Measurements from ENCODE around the gene NARS2.
A peak's percentile ranks its signal among the peaks of the same experiment; 100 is the strongest.

NARS2 gene

DNA sequence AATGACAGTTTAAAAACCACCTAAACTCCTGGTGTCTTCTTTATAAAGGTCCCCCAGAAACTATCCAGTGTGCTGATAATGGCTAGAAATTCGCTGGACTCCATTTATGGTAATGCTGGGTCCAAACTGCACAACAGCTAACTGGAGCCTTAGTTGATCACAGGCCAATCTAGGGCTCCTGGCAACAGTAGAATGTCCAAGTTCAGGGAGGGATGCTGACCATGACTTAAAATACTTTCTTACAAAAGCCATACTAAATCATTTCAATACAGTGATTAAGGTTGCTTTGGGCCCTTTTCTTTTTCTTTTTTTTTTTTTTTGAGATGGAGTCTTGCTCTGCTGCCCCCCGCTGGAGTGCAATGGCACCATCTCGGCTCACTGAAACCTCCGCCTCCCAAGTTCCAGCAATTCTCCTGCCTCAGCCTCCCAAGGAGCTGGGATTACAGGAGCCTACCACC lies 142.6 kb downstream of the NARS2 start:
- no peaks in the 10 kb centered on the region for H3K9me3 Mint-ChIP-seq (ENCODE audit: low read depth)
- H3K4me3 Mint-ChIP-seq, result no peak overlapping the region
- peaks cover 8% of the 10 kb centered on the region for H3K36me3 Mint-ChIP-seq
- no peaks in the 10 kb centered on the region for H3K4me1 Mint-ChIP-seq (ENCODE audit: low read depth)
- H3K27me3 Mint-ChIP-seq, result no peaks in the 10 kb centered on the region
- no peak overlapping the region for H3K27ac Mint-ChIP-seq

DNA sequence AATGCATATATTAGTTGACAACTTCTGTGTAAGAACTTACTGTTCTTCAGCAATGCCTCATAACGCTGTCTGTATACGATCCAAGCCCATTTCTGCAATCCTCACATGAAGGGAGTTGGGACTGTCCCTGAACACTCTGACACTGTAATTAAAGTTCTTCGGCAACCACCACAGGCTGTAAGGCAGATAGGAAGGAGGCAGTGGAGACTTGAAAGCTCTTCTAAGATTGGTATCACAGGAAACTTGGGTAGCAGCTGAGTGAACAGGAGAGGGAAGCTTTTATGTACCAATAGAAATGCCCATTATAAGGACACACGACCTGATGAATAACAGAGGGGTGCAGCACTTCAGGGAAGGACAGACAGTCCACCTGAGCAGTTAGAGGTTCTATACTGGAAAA lies 145.0 kb downstream of the NARS2 start:
- no peaks in the 10 kb centered on the region for H3K9me3 Mint-ChIP-seq (ENCODE audit: low read depth)

DNA sequence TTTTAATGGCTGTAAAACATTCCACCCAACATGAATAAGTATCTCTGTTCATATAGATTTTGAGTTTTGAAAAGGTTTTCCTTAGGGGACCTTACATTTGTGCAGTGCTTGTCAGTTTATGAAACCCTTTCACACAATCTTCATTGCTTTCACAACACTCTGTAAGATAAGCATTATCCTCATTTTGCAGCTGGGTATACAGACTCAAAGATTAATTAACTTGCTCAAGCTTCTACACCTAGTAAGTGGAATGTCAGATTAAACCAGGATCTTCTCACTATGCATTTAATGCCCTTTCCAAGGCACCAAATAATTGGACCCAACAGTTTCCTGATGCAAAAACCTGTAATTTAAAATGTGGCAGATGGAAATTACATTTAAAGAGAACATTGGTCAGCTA lies 145.5 kb downstream of the NARS2 start:
- Mint-ChIP-seq H3K27ac (no peak overlapping the region), H3K4me1 (ENCODE audit: low read depth) (no peaks in the 10 kb centered on the region), H3K9me3 (ENCODE audit: low read depth) (no peaks in the 10 kb centered on the region), H3K4me3 (no peak overlapping the region), H3K36me3 (peaks cover 5% of the 10 kb centered on the region), H3K27me3 (no peaks in the 10 kb centered on the region)

More for the DNA sequence above, 145.0 kb downstream of the NARS2 start:
- peaks cover 2% of the 10 kb centered on the region for H3K36me3 Mint-ChIP-seq
- H3K4me3 Mint-ChIP-seq, result no peak overlapping the region
- H3K4me1 Mint-ChIP-seq (ENCODE audit: low read depth), result no peaks in the 10 kb centered on the region
- H3K27ac Mint-ChIP-seq, result no peak overlapping the region
- no peaks in the 10 kb centered on the region for H3K27me3 Mint-ChIP-seq

DNA sequence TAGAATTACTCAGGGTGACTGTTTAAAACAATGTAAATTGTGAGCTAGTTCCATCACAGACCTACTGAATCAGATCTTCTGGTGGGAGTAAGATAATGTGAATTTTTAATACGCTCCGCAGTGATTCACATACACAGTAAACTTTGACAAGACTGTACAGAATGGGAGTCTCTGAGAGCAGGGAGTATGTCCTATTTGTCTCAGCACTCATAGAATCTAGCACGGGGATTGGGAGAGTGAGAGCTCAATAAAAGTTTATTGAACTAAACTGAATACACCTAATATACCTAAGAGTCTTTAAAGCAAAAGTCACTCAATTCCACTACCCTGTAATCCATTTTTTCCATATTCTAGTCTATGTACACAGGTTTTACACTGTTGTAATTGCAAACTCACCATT lies 145.9 kb downstream of the NARS2 start:
- Mint-ChIP-seq H3K27me3 (no peaks in the 10 kb centered on the region), H3K9me3 (ENCODE audit: low read depth) (no peaks in the 10 kb centered on the region), H3K4me3 (no peak overlapping the region), H3K36me3 (peaks cover 7% of the 10 kb centered on the region), H3K4me1 (ENCODE audit: low read depth) (no peaks in the 10 kb centered on the region), H3K27ac (no peak overlapping the region)

DNA sequence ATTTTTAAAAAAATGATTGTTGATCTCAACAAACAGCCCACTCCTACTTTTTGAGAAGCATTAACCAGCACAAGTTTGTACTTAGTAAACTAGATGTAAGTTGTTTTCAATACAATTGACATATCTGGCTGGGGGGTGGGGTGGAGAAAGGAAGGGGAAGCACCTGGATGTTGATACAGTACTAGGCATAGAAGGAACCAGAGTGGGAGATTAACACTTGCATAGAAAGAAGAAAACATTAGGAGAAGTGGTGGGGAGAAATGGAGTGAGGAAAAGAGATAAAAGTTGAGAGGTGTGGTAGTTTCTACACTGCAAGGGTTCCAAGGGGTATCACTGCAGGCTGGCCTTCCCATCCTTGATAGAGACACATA lies 146.4 kb downstream of the NARS2 start:
- Mint-ChIP-seq H3K4me1 (ENCODE audit: low read depth) (no peaks in the 10 kb centered on the region), H3K27me3 (no peaks in the 10 kb centered on the region), H3K27ac (no peak overlapping the region), H3K9me3 (ENCODE audit: low read depth) (no peaks in the 10 kb centered on the region), H3K4me3 (no peak overlapping the region), H3K36me3 (peaks cover 7% of the 10 kb centered on the region)

DNA sequence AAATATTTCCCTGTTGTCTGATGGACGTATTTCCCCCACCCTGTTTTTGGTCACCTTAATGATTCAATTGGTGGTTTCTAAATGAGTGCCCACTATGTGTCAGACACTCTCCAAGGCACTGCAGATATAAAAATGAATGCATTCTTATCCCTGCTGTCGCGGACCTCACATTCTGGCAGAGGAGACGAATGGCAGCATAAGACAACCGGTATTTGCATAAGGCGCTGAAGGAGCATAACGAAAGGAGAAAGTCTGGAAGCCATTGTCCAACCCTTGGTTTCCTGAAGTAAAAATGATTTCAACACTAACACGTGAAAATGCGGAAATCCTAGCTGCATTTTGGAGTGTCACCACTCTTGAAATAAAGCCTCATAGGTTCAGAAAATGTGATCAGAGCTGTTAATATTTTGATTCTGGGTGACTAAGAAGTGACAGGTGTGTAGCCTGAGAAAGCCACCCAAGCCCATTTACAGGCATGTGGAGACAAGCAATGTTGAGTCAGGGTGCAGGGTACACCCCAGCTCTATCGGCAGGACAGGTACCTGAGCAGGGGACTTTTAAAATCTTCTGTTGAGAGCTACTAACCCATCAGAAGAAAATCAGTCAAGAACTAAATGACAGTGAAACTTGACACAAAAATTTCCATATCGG lies 146.9 kb downstream of the NARS2 start:
- no peak overlapping the region for H3K27ac Mint-ChIP-seq
- H3K36me3 Mint-ChIP-seq, result peaks cover 10% of the 10 kb centered on the region
- no peaks in the 10 kb centered on the region for H3K27me3 Mint-ChIP-seq
- no peaks in the 10 kb centered on the region for H3K4me1 Mint-ChIP-seq (ENCODE audit: low read depth)
- H3K4me3 Mint-ChIP-seq, result no peak overlapping the region
- H3K9me3 Mint-ChIP-seq (ENCODE audit: low read depth), result no peaks in the 10 kb centered on the region

DNA sequence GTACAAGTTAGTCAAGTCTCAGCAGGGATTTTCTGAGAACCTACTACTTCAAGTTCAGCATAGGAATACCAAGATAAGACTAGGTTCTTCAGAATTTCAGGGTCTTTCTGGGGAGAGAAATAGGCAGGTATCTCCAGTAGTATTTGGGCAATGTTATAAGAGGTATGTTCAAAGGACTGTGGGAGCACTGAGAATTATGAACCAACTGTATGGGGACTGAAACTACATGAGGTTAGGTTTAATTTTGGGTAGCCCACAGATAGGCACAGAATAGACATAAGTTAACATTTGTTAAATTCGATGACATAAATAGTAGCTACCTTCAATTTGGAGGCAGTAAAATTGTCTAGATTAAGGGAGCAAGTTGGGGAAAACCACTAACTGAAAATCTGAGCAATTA lies 147.8 kb downstream of the NARS2 start:
- H3K4me1 Mint-ChIP-seq (ENCODE audit: low read depth), result no peaks in the 10 kb centered on the region
- H3K9me3 Mint-ChIP-seq (ENCODE audit: low read depth), result no peaks in the 10 kb centered on the region
- H3K27me3 Mint-ChIP-seq, result peaks cover 1% of the 10 kb centered on the region
- H3K4me3 Mint-ChIP-seq, result no peak overlapping the region
- no peak overlapping the region for H3K27ac Mint-ChIP-seq
- H3K36me3 Mint-ChIP-seq, result peaks cover 10% of the 10 kb centered on the region

DNA sequence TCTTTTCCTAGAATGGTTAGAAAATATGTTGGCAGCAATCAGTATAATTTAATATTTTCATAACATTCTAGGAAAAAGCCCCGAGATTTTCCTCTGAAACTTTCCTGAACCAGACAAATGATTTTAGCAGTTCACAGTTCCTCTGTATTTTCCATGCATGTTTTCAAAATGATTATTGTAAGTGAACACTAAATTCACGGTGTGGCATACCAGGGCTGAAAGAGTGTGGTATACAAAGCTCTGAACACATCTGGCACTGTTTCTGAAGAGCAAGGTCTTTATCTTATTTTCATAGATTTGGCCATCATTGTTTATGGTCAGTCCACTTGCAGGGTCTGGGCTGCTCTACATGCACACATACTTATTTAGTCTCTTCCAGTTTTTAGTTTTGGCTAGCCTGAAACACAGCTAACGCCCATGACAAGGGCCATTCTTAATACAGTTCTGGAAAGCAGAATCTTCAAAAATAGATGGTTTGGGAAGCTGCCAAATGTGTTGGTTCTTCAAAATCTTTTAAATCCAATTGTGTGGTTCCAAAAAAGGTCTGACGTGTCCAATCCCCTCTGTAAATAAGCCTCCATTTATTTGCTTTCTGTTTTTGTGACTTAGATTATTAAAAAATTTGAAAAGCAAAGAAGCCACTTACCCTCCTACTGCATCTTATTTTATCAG lies 149.1 kb downstream of the NARS2 start:
- Mint-ChIP-seq H3K4me1 (ENCODE audit: low read depth) (peaks cover 7% of the 10 kb centered on the region), H3K4me3 (no peak overlapping the region), H3K9me3 (ENCODE audit: low read depth) (no peaks in the 10 kb centered on the region), H3K27me3 (peaks cover 3% of the 10 kb centered on the region), H3K36me3 (peaks cover 8% of the 10 kb centered on the region), H3K27ac (no peak overlapping the region)

DNA sequence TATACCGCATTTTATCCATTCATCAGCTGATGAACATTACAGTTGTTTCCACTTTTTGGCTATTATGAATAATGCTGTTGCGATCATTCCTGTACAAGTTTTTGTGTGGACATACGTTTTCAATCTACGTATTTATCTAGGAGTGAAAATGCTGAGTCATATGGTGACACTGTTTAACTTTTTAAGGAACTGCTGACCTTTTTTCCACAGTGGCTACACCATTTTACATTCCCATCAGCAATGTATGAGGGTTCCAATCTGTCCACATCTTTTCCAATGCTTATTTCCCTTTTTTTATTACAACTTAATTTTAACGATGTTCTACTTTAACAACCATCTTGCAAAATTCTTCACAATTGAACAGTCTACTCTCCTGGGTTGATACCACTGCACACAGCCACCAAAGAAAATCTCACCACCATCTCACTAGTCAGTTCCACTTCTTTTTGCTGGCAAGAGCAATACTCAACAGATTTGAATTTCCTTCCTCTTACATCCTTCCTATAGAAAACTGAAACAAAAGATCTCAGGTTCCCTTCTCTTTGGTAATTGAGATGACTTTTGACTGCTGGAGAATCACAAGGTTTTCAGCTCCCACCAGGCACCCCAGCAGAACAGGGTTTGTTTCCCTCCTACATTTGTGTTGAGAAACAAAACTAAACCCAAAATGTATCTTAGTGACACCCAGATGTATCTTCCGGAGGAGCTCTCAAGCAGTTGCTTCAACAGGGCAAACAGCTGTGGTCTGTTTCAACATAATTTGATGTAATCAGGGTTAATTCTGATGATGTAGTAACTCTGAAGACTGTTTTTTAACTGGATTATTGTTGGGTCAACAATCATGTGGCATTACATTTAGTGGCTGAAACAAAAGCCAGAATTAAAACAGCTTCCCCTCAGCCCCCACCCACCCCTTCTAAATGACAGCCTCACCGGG lies 150.1 kb downstream of the NARS2 start:
- H3K27ac Mint-ChIP-seq, result no peak overlapping the region
- no peaks in the 10 kb centered on the region for H3K9me3 Mint-ChIP-seq (ENCODE audit: low read depth)
- H3K27me3 Mint-ChIP-seq, result peaks cover 7% of the 10 kb centered on the region
- peaks cover 11% of the 10 kb centered on the region for H3K4me1 Mint-ChIP-seq (ENCODE audit: low read depth)
- H3K36me3 Mint-ChIP-seq, result peaks cover 8% of the 10 kb centered on the region
- H3K4me3 Mint-ChIP-seq, result no peak overlapping the region

DNA sequence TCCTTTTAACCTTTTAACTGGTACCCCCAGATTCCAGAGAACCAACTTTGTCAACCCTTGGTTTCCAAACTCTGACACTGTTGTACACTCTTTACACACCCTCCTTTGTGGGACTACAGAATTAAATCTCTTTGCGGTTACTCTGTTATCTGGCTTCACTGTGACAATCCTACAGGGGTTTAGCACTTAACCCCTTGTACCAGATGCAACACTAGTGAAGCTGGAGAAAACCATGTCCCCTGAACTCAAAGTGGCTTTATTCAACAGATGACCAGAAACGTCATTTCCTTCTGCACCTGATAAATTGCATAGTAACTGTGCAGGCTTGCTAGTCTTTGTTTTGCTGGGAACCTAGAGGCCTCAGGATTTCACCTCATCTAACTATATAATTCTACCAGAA lies 151.4 kb downstream of the NARS2 start:
- Mint-ChIP-seq H3K4me3 (no peak overlapping the region), H3K9me3 (ENCODE audit: low read depth) (no peaks in the 10 kb centered on the region), H3K27ac (no peak overlapping the region), H3K27me3 (peaks cover 16% of the 10 kb centered on the region), H3K4me1 (ENCODE audit: low read depth) (peaks cover 21% of the 10 kb centered on the region), H3K36me3 (peaks cover 8% of the 10 kb centered on the region)

DNA sequence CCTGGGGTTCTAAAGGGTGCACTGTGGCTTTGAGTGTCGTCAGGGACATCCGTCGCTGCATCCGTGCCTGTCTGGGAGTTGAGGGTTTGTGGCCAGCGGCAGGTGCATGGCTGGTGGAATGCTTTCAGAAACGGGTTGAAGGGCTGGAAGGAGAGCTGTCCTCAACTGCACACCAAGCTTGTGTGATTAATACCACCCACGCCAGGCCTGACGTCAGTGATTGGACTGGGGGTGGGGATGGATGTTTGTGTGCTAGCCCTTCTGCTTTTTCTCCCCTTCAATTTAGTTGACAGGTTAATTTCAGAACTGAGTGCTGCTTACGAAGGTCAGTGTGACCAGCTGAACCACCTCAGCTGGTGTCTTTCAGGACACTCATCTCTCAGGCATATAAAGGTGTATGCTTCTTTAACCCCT lies 153.9 kb downstream of the NARS2 start:
- peaks cover 16% of the 10 kb centered on the region for H3K27me3 Mint-ChIP-seq
- no peak overlapping the region for H3K27ac Mint-ChIP-seq
- H3K4me3 Mint-ChIP-seq, result no peak overlapping the region
- no peaks in the 10 kb centered on the region for H3K9me3 Mint-ChIP-seq (ENCODE audit: low read depth)
- H3K36me3 Mint-ChIP-seq, result peaks cover 8% of the 10 kb centered on the region
- H3K4me1 Mint-ChIP-seq (ENCODE audit: low read depth), result peaks cover 29% of the 10 kb centered on the region

DNA sequence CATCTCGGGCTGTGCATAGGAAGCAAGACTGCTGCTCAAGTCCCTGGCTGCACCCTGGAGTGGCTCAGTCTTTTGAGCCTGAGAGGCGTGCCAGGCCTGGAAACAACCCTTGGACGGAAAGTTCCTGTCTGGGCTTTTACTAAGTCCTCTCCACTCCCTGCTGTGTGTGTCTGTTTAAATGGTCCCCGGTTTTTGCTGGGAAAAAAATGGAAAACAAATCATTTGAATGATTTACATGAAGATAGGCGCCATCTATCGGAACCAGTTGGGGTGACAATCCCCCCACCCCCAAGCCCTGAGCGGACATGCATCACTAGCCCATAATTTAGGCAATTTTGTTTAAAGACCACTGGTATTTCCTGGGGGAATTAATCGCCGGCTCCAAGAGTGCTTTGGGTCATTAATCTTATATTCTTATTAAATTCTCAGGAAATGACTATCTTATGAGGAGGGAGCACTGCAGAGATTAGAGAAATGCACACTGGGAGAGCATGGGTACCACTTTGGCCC lies 154.4 kb downstream of the NARS2 start:
- Mint-ChIP-seq H3K4me1 (ENCODE audit: low read depth) (peaks cover 29% of the 10 kb centered on the region), H3K4me3 (no peak overlapping the region)

DNA sequence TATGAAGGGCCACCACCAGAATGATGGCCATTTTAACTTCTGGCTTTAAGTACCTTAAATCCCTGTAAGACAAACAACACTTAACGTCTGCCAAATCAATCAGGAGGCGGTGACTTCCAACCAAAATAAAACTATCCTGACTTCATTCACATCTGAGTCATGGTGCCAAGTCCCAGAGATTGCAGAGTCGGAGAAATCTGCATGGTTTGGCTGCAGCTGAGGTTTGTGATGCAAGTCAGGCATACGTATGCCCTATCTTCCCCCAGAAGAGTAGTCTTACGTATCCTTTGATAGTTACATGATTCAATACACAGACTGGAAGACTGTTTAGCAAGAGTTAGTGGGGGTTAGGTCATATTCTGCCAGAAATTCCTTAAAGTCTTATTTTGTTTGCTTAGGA lies 155.3 kb downstream of the NARS2 start:
- H3K36me3 Mint-ChIP-seq, result peaks cover 5% of the 10 kb centered on the region
- no peak overlapping the region for H3K27ac Mint-ChIP-seq
- peak overlapping the region; percentile 82 for H3K4me3 Mint-ChIP-seq
- H3K27me3 Mint-ChIP-seq, result peaks cover 16% of the 10 kb centered on the region
- H3K9me3 Mint-ChIP-seq (ENCODE audit: low read depth), result no peaks in the 10 kb centered on the region
- H3K4me1 Mint-ChIP-seq (ENCODE audit: low read depth), result peaks cover 29% of the 10 kb centered on the region

More for the DNA sequence above, 154.4 kb downstream of the NARS2 start:
- H3K27ac Mint-ChIP-seq, result no peak overlapping the region
- peaks cover 16% of the 10 kb centered on the region for H3K27me3 Mint-ChIP-seq
- no peaks in the 10 kb centered on the region for H3K9me3 Mint-ChIP-seq (ENCODE audit: low read depth)
- H3K36me3 Mint-ChIP-seq, result peaks cover 8% of the 10 kb centered on the region

DNA sequence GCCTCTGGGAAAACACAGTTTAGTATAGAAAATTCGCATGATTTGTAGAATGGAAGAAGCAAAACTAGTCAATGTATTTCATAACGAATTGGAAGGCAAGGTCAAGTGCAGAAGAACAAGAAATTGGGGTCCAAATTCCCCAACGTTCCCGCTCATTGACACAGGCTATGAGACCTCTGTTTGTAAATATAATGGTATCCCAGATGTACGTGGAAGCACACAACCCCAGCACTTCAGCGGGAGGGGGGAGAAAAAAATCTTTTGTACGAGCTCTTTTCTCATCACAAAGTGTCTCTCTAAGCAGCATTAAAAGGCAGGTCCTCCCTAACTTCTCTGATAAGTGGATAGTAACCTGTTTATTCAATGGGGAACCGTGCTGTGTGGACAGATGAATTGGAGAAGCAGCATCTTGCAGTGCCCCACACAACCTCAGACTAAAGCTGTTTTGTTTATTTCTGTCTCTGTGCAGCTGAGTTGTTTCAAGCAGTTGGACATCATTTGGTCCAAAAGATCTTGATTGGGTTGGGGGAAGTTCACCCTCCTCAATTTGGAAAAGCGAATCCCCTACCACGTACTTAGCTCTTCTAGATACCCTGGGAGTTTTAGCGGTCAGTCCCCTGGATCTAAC lies 156.0 kb downstream of the NARS2 start:
- Mint-ChIP-seq H3K27ac (no peak overlapping the region), H3K27me3 (peaks cover 16% of the 10 kb centered on the region), H3K4me3 (peak overlapping the region; percentile 82), H3K9me3 (ENCODE audit: low read depth) (no peaks in the 10 kb centered on the region), H3K4me1 (ENCODE audit: low read depth) (peaks cover 29% of the 10 kb centered on the region), H3K36me3 (peaks cover 4% of the 10 kb centered on the region)
